HG02973 (cell line): ENCODE results near the gene TOR1AIP1.

Experiments
- ATAC-seq: cut with Tn5 transposase; IDR thresholded peaks from one replicate; pipeline ENCODE4 v1.9.1; 2021; ENCODE audit warnings: moderate library complexity; ENCODE audit not compliant: unreplicated experiment

TOR1AIP1 gene

DNA sequence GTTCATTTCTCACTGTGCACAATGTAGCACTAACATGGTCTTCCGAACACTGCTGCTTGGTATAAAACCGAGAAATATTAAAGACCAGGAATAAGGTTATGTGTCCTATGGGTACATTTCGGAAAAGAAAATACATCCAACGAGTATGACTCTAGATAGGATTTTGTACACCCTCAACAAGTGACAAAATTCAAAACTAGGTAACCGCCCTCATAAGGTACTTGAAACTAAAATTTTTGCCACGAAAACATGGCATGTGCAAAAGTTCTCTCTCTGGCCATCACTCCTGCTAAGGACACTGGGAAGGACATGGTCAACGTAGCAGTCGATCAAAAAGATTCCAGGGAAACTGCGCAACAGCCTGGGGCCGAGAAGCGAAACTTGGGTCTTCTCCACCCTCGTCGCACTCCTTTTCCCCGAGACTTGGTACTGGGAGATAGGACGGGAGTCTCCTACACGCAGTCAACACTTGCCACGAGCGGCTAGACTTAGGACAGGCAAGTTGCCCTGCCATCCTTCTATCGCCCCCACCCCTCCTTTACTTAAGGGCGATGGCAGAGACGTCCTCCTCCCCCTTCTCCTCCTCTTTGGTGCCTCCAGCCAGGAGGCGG, 338 bp upstream of the TOR1AIP1 start:
- ATAC-seq, result no peak

- peak; percentile 11 for ATAC-seq
Observed at GRCh38 chr1:179883040-179883744, 1.1 kb downstream of the TOR1AIP1 start.

GRCh38 chr1:179883745-179884138, 1.7 kb downstream of the TOR1AIP1 start:
- peak; percentile 27 for ATAC-seq

DNA sequence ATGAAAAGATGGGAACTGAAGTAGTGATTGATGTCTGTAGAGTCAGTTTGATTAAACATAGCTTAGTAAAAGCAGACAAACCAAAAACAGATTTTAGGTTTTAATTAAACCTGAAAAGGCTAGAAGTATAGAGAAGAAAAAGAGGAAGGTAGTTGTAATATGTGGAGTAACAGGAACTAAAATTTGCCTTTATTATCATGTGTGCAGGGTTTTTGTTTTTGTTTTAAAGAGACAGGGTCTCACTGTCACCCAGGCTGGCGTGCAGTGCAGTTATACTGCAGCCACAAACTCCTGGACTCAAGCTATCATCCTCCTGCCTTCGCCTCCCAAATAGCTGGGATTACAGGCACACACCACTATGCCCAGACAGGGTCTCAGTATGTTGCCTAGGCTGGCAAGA, 6.0 kb downstream of the TOR1AIP1 start:
- no peak for ATAC-seq

DNA sequence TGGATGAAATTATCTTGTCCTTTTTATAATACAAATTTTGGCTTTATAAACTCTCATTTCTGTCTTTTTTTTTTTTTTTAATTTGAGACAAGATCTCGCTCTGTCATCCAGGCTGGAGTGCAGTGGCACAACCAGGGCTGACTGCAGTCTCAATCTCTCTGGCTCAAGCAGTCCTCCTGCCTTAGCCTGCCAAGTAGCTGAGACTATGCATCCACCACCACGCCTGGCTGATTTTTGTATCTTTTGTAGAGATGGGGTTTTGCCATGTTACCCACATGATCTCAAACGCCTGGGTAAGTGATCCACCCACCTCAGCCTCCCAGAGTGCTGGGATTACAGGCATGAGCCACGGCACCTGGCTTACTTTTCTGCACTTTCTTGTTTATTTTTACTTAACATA, 7.5 kb downstream of the TOR1AIP1 start:
- no peak for ATAC-seq

DNA sequence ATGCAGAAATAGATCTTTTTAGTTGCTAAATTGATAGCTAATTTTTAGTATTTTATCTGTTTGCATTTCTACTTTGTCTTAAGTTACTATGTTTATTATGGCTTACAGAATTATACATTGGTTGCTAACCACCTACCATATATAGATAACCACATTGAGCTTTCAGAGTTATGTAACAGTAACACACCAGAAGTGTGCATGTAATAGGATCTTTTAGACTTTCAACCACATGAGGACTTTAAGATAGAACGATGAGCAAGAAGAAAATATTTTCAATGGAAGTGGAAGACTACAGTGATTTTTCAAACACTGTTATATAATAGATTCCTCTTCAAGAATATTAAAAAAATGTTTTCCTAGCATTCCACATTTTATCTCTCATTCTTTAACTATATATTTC, 28.8 kb downstream of the TOR1AIP1 start:
- no peak for ATAC-seq

- ATAC-seq, result no peak
Observed at GRCh38 chr1:179911812-179912211, 29.7 kb downstream of the TOR1AIP1 start.

- ATAC-seq, result no peak
Observed at GRCh38 chr1:179917601-179918429, 35.7 kb downstream of the TOR1AIP1 start.

GRCh38 chr1:179921472-179921871, 39.4 kb downstream of the TOR1AIP1 start:
- no peak for ATAC-seq

DNA sequence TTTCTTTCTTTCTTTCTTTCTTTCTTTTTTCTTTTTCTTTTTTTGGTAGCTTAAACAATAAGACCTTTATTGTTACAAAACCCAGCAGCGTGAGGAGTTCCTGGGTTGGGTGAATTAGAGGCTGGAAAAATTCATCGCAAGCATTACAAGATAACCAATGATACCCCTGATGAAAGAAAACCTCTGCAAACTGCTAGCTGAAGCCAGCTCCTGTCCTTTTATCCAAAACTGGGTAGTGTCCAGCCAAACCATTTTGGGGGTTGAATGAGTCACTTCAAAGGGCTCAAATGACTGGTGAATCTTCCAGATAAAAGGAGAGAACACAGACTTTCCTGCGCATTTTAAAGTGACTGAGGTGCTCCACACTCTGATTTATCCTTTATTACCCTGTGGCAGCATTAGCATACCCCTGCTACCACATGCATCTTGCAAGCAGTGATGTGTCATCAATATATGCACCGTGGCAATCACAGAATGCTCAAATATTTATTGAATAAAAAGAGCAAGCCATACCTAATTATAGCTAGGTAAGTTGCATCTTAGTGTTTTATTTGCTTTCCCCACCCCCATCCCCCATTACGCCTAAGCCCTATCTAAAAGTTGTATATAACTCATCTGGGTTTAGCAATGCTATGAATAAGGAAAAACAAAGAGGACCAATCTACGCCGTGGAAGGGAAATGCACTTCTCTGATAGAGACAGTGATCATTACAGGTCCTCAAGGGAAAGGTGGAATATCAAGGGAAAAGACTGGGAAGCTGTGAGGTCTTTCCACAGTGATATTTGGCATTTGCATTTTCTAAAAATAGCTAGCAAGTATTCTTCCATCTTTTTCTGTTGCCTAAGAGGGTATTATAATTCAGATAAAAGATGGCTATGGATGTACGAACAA, 40.1 kb downstream of the TOR1AIP1 start:
- ATAC-seq, result no peak

DNA sequence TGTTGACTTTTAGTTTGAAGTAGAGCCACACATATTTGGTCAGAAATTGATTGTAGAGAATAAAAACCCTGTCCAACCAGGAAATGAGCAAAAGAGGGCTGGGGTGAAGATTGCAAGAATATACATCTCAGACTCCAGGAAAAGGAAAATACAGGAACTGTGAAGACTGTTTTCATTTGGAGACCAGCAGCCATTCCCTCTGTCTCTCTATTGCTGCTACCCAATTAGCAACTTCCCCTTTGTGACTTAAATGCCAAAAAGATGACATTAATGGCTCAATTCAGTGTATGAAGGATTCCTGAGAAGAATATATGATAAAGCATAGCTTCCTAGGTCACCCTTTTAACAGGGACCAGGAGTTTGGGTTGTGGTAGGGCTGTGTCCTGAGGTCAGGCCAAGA, 40.9 kb downstream of the TOR1AIP1 start:
- ATAC-seq, result no peak

DNA sequence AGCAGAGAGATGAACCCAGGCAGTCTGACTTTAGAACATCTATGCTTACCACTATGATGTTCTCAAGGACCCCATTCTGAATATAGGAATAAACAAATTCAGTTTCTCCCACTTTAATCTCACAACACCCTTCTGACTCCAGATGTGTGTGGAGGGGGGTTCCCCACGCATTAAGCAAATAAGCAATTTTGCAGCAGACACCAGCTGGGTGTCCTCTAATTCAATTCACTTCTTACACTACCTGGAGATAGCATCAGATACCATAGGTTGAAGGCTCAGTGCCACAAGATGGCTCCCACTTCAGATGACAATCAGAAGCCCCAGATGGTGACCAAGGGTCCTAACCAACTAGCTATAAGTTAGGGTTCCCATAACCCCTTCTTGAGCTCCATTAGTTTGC, 42.2 kb downstream of the TOR1AIP1 start:
- no peak for ATAC-seq

- ATAC-seq, result no peak
Observed at GRCh38 chr1:179925302-179925701, 43.2 kb downstream of the TOR1AIP1 start.

DNA sequence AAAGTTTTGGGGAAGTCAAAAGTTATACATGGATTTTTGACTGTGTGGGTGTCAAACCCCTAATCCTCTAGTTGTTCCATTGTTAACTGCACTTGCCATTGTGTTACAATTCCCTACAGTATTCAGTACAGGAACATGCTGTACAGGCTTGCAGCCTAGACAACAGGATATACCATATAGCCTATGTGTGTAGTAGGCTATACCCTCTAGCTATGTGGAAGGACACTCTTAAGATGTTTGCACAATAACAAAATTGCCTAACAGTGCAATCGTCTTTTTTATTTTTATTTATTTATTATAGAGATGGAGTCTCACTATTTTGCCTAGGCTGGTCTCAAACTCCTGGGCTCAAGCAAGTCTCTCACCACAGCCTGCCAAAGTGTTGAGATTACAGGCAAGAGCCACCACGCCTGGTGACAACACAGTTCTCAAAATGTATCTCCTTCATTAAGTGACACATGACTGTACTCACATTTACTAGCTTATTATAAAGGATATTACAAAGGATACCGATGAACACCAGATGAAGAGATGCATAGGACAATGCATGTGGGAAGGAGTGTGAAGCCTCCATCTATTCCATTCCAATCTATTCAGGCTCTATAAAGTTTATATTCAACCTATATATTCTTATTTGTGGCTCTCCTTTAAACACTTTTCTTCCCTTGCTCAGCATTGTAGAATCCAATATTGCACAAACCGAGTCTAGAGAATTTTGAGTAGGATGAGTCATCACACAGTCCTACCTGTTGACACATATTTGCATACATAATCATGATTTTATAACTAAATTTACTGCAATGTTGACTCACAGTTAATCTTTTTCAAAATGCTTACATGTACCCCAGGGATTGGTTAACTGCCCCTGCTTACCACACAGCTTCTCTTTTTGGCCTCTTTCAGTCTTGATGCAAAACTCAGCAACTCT, 44.1 kb downstream of the TOR1AIP1 start:
- ATAC-seq, result no peak

DNA sequence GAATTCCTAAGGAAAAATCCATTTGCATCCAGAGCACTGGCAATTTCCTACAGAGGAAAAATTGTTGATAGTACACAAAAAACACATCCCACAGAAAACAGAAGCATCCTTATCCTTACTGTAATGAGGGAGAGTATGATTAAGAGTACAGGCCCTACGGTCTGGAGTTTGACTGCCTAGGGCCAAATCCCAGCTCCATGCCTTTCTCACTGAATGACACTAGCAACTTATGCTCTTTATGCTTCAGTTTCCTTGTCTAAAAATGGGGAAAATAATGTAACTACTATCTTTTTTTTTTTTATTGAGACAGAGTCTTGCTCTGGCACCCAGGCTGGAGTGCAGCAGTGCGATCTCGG, 44.7 kb downstream of the TOR1AIP1 start:
- no peak for ATAC-seq

DNA sequence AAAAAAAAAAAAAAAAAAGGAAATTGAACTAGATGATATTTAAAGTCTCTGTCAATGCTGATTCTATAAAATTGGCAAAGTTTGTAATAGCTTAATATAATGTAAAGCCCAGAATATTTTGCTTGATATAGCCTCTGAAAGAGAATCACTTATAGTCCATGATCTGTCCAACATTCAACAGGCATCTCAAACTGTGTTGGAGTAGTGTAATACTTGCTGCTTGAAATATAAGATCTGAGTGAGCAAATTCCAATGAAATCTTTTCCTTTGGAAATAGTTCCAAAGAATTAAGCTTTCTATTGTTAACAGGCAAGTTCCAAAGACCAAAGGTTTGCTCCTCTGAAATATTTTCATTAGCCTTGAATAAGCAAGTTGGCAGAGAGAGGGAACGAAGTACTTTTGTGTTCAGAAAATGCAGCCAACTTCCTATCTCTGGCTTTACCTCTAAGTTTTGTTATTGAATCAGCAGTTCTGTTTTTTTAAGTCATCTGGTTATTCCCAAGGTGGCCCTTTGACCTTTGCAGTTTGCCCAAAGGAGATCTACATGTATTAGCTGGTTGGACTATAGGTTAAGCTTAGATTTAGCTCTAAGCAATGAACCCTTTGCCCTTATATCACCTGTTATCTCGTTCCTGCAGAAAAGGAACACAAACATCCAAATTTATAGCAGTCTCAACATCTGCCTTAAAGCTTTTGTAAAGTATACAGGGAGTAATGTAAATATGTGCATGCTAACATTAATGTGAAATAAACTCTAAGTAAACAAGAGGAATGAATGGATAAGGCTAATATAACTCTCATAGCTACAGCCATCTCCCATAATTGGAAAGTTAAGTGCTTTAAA, 48.1 kb downstream of the TOR1AIP1 start:
- no peak for ATAC-seq

DNA sequence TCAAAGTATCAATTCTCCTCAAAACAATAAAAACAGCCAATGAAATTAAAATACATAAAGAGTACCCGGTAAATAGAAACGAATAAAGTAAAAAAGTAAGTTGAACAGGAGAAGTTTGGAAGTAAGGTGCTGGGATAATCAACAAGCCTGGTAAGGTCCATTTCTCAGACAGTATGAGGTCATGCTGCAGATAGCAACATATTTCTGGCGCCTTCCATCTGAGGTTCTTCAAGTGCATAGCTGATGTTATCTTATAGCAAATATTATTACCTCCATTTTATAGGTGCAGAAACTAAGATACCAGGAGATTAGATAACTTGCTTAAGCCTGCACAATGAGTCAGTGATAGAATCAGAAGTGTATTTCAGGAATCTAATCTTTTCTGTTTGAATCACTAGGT, 48.8 kb downstream of the TOR1AIP1 start:
- no peak for ATAC-seq

GRCh38 chr1:179933219-179933618, 51.1 kb downstream of the TOR1AIP1 start:
- ATAC-seq, result no peak

- no peak for ATAC-seq
Observed at GRCh38 chr1:179935909-179936496, 53.9 kb downstream of the TOR1AIP1 start.
